K562 (cell line): Measurements from ENCODE around the gene ZNF655. TPM values are rescaled to one million over a fixed set of nuclear protein-coding genes. Genes with fewer than 3 reads are reported as not detected.

Experiments
- ASH1L ChIP-seq: fragments of 450-650 bp; IDR thresholded peaks from 2 replicates; pipeline ENCODE4 v1.6.1; 2018; ENCODE audit warnings: borderline replicate concordance, mild to moderate bottlenecking, low read depth; ENCODE audit not compliant: partially characterized antibody
- CBFB ChIP-seq: sonication (generic); formaldehyde crosslinking; IDR thresholded peaks from 2 replicates; pipeline ENCODE4 v1.4.0; 2020; ENCODE audit warnings: mild to moderate bottlenecking, missing genetic modification reagents
- CREM ChIP-seq: IDR thresholded peaks from 2 replicates; pipeline ENCODE4 v1.6.1; 2014; ENCODE audit warnings: antibody characterized with exemption, low read depth
- DNMT1 ChIP-seq: fragments of 450-650 bp; IDR thresholded peaks from 2 replicates; pipeline ENCODE4 v1.6.1; 2016; ENCODE audit warnings: antibody characterized with exemption, mild to moderate bottlenecking
- FOXJ2 ChIP-seq: fragments of 200-800 bp; sonication (Bioruptor generic); IDR thresholded peaks from 2 replicates; pipeline ENCODE4 v1.6.1; 2016; ENCODE audit warnings: missing genetic modification characterization, missing compliant biosample characterization
- FOXK1 ChIP-seq: sonication (generic); formaldehyde crosslinking; IDR thresholded peaks from 2 replicates; pipeline ENCODE4 v1.8.0; 2022; ENCODE audit warnings: missing genetic modification reagents, mild to moderate bottlenecking, borderline replicate concordance
- HDGF ChIP-seq: fragments of 450-650 bp; IDR thresholded peaks from 2 replicates; pipeline ENCODE4 v1.6.1; 2016
- IFI16 ChIP-seq: fragments of 250-450 bp; sonication (Bioruptor Pico); IDR thresholded peaks from 2 replicates; pipeline ENCODE4 v2.1.2; 2022; ENCODE audit warnings: mild to moderate bottlenecking, inconsistent platforms
- KLF1 ChIP-seq: fragments of 450-650 bp; IDR thresholded peaks from 2 replicates; pipeline ENCODE4 v1.6.1; 2016; ENCODE audit warnings: missing genetic modification characterization, missing compliant biosample characterization
- NKRF ChIP-seq: fragments of 450-650 bp; IDR thresholded peaks from 2 replicates; pipeline ENCODE4 v1.6.1; 2016; ENCODE audit warnings: borderline replicate concordance
- RAD21 ChIP-seq, 2 experiments: fragments of 250-450 bp in 1 of 2; fragments of 450-650 bp in 1 of 2; sonication (Bioruptor Pico) in 1 of 2; formaldehyde crosslinking in 1 of 2; IDR thresholded peaks in 1 of 2; conservative IDR thresholded peaks in 1 of 2; 2 replicates each; pipeline versions ENCODE4 v1.4.0 to v1.8.0; 2020 to 2022; ENCODE audit warnings: mild to moderate bottlenecking in 2 of 2, moderate library complexity in 1 of 2
- RBM25 ChIP-seq: fragments of 200-400 bp; formaldehyde crosslinking; IDR thresholded peaks from 2 replicates; pipeline ENCODE4 v1.6.1; 2018; ENCODE audit warnings: low read length, low read depth, moderate library complexity; ENCODE audit not compliant: severe bottlenecking
- ZFP30 ChIP-seq: fragments of 250-450 bp; sonication (Bioruptor Pico); IDR thresholded peaks from 2 replicates; pipeline ENCODE4 v1.8.0; 2022; ENCODE audit warnings: moderate library complexity, mild to moderate bottlenecking, inconsistent platforms, borderline replicate concordance
- ZFPM2 ChIP-seq: fragments of 250-450 bp; sonication (Bioruptor Pico); IDR thresholded peaks from 2 replicates; pipeline ENCODE4 v1.5.1; 2022; ENCODE audit warnings: mild to moderate bottlenecking
- ZNF282 ChIP-seq: sonication (generic); formaldehyde crosslinking; IDR thresholded peaks from 2 replicates; pipeline ENCODE4 v1.8.1; 2023; ENCODE audit warnings: missing genetic modification reagents
- ZNF584 ChIP-seq: fragments of 200-800 bp; sonication (Bioruptor generic); IDR thresholded peaks from 2 replicates; pipeline ENCODE4 v1.6.1; 2016; ENCODE audit warnings: low read depth, mild to moderate bottlenecking, missing genetic modification characterization, missing compliant biosample characterization
- polyA plus RNA-seq, 8 experiments: library from polyadenylated mRNA; depleted of rRNA in 4 of 8; stranded (reverse) in 5 of 8; unstranded in 3 of 8; fragments of >200 nt; fragmentation: Nextera tagmentation in 2 of 8; fragmentation: Illumina TruSeq in 1 of 8; extraction: Ambion mirVana in 2 of 8; extraction: Trizol in 1 of 8; gene quantifications; 2 replicates each; pipeline versions ENCODE4 v1.2.1 to v1.2.3, GENCODE V29; 2011 to 2014; ENCODE audit warnings: inconsistent platforms in 1 of 8, missing spikeins in 1 of 8
- total RNA-seq, 7 experiments: library from RNA; depleted of rRNA in 6 of 7; stranded (reverse); fragments of >200 nt in 6 of 7; fragmentation: Illumina TruSeq in 2 of 7; extraction: Trizol in 2 of 7; gene quantifications; 2 replicates each; pipeline versions ENCODE4 v1.2.1 to v1.2.3, GENCODE V29; 2011 to 2021; ENCODE audit warnings: low replicate concordance in 1 of 7
- TF ChIP-seq, protein P1 (sequence below): fragments of 450-650 bp; IDR thresholded peaks from 2 replicates; pipeline ENCODE4 v1.7.1; 2018; ENCODE audit warnings: mild to moderate bottlenecking, low read depth; ENCODE audit not compliant: partially characterized antibody
- TF ChIP-seq, protein P2 (sequence below): sonication (generic); formaldehyde crosslinking; IDR thresholded peaks from 2 replicates; pipeline ENCODE4 v1.8.1; 2022; ENCODE audit warnings: missing genetic modification reagents
- TF ChIP-seq, protein P3 (sequence below): sonication (generic); formaldehyde crosslinking; IDR thresholded peaks from 2 replicates; pipeline ENCODE4 v1.8.0; 2022; ENCODE audit warnings: missing genetic modification reagents, mild to moderate bottlenecking, moderate library complexity, borderline replicate concordance
- TF ChIP-seq, protein P4 (sequence below): sonication (generic); IDR thresholded peaks from 2 replicates; pipeline ENCODE4 v1.6.1; 2016

The ZNF655 gene
- total and polyA plus RNA-seq, 9 of the 15 experiments (the other 6 are each of a cell fraction or from before 2014, with no cell fraction given), result 25.7 to 130 (median 95.2) TPM

DNA sequence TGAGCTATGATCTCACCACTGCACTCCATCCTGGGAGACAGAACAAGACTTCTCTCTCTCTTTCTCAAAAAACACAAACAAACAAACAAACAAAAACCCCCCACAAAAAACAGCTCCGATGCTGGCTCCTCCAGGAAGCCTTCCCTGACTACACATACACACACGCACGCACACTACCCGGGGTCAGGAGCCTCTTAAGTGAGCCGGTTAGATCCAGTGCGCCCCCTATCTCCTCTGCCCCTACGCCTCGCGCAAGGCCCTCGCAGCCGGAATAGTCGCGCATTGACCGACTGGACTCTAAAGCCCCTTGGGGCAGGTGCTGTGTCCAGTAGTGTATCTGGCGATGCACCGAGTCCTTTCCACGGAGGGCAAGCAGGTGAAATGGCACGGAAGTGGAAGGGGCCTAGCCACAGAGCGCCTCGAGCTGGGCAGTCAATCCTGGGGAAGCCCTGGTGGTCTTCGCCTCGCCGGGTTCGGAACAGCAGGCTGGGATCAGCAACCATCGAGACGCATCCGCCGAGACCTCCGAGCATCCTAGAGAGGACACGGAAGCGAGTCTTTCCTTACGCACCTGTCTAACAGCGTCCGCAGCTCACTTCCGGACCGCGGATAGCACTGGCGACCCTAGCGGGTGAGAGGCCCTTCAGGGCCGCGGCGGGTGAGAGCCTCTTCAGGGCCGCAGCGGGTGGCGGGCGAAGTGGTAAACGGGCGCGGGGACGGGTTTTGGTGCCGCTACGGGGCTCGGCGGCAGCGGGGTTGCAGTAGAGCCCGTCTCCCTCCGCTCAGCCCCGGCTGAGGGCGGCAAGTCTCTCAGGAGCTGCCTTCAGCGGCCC, 58.1 kb downstream of the ZNF655 start, which contains the start of gene ZSCAN25 (continued):
- no peak for TF ChIP-seq FOXJ2 (tag)
- TF ChIP-seq FOXK1 (CRISPR knock-in tag), result peak; percentile 92; the same call in 1 of the 2 replicates
- peak; percentile 95 for TF ChIP-seq CREM
- TF ChIP-seq, protein P1, sequence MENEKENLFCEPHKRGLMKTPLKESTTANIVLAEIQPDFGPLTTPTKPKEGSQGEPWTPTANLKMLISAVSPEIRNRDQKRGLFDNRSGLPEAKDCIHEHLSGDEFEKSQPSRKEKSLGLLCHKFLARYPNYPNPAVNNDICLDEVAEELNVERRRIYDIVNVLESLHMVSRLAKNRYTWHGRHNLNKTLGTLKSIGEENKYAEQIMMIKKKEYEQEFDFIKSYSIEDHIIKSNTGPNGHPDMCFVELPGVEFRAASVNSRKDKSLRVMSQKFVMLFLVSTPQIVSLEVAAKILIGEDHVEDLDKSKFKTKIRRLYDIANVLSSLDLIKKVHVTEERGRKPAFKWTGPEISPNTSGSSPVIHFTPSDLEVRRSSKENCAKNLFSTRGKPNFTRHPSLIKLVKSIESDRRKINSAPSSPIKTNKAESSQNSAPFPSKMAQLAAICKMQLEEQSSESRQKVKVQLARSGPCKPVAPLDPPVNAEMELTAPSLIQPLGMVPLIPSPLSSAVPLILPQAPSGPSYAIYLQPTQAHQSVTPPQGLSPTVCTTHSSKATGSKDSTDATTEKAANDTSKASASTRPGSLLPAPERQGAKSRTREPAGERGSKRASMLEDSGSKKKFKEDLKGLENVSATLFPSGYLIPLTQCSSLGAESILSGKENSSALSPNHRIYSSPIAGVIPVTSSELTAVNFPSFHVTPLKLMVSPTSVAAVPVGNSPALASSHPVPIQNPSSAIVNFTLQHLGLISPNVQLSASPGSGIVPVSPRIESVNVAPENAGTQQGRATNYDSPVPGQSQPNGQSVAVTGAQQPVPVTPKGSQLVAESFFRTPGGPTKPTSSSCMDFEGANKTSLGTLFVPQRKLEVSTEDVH, result peak; percentile 94
- peak; percentile 76 for TF ChIP-seq NKRF
- TF ChIP-seq ZNF282 (CRISPR knock-in tag), result no peak
- peak; percentile 84; the same call in 1 of the 2 replicates for TF ChIP-seq KLF1 (tag)
- peak; percentile 95 for TF ChIP-seq CBFB (CRISPR knock-in tag)
- no peak for TF ChIP-seq ZFP30 (CRISPR knock-in tag)
- peak; percentile 35 for TF ChIP-seq ASH1L
- TF ChIP-seq, protein P2, sequence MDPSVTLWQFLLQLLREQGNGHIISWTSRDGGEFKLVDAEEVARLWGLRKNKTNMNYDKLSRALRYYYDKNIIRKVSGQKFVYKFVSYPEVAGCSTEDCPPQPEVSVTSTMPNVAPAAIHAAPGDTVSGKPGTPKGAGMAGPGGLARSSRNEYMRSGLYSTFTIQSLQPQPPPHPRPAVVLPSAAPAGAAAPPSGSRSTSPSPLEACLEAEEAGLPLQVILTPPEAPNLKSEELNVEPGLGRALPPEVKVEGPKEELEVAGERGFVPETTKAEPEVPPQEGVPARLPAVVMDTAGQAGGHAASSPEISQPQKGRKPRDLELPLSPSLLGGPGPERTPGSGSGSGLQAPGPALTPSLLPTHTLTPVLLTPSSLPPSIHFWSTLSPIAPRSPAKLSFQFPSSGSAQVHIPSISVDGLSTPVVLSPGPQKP (CRISPR knock-in tag), result no peak
- no peak for TF ChIP-seq ZNF584 (CRISPR knock-in tag)
- no peak for TF ChIP-seq IFI16
- TF ChIP-seq, protein P3, sequence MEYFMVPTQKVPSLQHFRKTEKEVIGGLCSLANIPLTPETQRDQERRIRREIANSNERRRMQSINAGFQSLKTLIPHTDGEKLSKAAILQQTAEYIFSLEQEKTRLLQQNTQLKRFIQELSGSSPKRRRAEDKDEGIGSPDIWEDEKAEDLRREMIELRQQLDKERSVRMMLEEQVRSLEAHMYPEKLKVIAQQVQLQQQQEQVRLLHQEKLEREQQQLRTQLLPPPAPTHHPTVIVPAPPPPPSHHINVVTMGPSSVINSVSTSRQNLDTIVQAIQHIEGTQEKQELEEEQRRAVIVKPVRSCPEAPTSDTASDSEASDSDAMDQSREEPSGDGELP, result peak; percentile 95
- no peak for TF ChIP-seq ZFPM2
- TF ChIP-seq RBM25, result peak; percentile 94
- TF ChIP-seq, protein P4, sequence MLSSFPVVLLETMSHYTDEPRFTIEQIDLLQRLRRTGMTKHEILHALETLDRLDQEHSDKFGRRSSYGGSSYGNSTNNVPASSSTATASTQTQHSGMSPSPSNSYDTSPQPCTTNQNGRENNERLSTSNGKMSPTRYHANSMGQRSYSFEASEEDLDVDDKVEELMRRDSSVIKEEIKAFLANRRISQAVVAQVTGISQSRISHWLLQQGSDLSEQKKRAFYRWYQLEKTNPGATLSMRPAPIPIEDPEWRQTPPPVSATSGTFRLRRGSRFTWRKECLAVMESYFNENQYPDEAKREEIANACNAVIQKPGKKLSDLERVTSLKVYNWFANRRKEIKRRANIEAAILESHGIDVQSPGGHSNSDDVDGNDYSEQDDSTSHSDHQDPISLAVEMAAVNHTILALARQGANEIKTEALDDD, result no peak
- TF ChIP-seq DNMT1, result no peak
- TF ChIP-seq HDGF, result peak; percentile 96
- peak; percentile 48 to 70 for TF ChIP-seq RAD21 (CRISPR knock-in tag; conservative IDR thresholded peaks at IDR 0.05 in 1 of 2, IDR thresholded peaks at IDR 0.05 in 1 of 2)
